ENCODE data around the gene SPEM3. TPM values are rescaled to one million over a fixed set of nuclear protein-coding genes. Genes with fewer than 3 reads are reported as not detected.

The SPEM3 gene
- total and polyA plus RNA-seq, 2 of the 4 experiments (the other 2 are of a cell fraction): not detected

DNA sequence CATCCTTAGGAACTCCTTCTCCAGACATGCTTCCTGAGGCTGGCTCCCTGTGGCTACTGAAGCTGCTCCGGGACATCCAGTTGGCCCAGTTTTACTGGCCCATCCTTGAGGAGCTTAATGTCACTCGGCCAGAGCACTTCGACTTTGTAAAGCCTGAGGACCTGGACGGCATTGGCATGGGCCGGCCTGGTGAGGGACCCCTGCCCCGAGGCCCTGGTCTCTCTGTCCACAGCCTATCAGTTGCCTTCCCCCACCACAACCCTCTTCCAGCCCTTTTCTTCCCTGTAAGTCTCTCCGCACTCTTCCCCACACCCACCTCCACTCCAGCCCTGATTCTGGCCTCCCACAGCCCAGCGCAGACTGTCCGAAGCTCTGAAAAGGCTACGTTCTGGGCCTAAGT is 45.8 kb upstream of the SPEM3 start (continued):
- TF ChIP-seq CHD1 (IDR thresholded peaks at IDR 0.05; ENCODE audit: low read depth, low read length) (no peak), POLR2A (IDR thresholded peaks at IDR 0.05; ENCODE audit: low read depth, low read length) (no peak), BHLHE40 (IDR thresholded peaks at IDR 0.05; ENCODE audit: low read depth, low read length) (no peak), NFE2L2 (IDR thresholded peaks at IDR 0.05; ENCODE audit: low read depth, low read length) (no peak)

DNA sequence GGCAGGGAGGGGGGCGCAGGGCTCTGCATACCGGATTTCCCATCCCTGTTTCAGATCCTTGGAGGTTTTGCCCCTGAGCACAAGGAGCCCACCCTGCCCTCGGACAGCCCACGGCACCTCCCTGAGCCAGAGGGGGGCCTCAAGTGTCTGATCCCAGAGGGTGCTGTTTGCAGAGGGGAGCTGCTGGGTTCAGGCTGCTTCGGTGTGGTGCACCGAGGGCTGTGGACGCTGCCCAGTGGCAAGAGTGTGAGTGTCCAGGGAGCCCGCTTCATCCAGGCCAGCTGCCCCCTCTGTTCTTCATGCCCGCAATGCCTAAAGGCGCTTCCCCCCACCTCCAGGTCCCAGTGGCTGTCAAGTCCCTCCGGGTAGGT is 45.3 kb upstream of the SPEM3 start:
- Histone ChIP-seq H4K8ac (ENCODE audit: low read depth in 2 of 2, low read length in 2 of 2) (no peak overlapping the region), H3K27me3 (ENCODE audit: control insufficient read depth, insufficient read depth, low read length) (peaks cover 26% of the 10 kb centered on the region), H3K36me3 (ENCODE audit: control insufficient read depth, insufficient read depth, low read length) (peaks cover 6% of the 10 kb centered on the region; the same call in 1 of the 2 replicates), H3K4me2 (ENCODE audit: low read depth, low read length) (no peak overlapping the region), H3K9me1 (ENCODE audit: insufficient read depth, low read length) (peaks cover 2% of the 10 kb centered on the region; the same call in 1 of the 2 replicates), H3K23ac (ENCODE audit: low read depth, low read length) (no peak overlapping the region; the same call in 1 of the 2 replicates), H4K91ac (ENCODE audit: insufficient read depth, low read depth, low read length) (no peak overlapping the region), H3K79me1 (ENCODE audit: low read depth in 1 of 2, low read length in 2 of 2) (no peaks in the 10 kb centered on the region), H3K4me1 (ENCODE audit: control insufficient read depth, insufficient read depth, low read length) (peaks cover 7% of the 10 kb centered on the region; the same call in 1 of the 2 replicates), H3K9ac (ENCODE audit: low read depth, low read length) (no peak overlapping the region), H3K18ac (ENCODE audit: low read depth, low read length) (no peak overlapping the region), H4K5ac (ENCODE audit: low read depth, low read length) (no peak overlapping the region), H2AFZ (replicated peaks; ENCODE audit: low read length, poor library complexity) (peak overlapping the region; percentile 89), H2AK9ac (replicated peaks; ENCODE audit: low read depth, low read length, poor library complexity) (no peak overlapping the region), H2AK5ac (ENCODE audit: low read depth, low read length) (no peak overlapping the region), H2BK15ac (ENCODE audit: low read depth, low read length) (no peak overlapping the region), H3K9me3 (ENCODE audit: control insufficient read depth, insufficient read depth, low read length) (peaks cover 8% of the 10 kb centered on the region; the same call in 1 of the 2 replicates), H2BK20ac (ENCODE audit: low read depth, low read length) (no peak overlapping the region), H3K27ac (ENCODE audit: insufficient read depth, low read length) (no peak overlapping the region), H3K14ac (replicated peaks; ENCODE audit: low read depth, low read length) (no peak overlapping the region), H4K20me1 (ENCODE audit: insufficient read depth, low read length) (no peaks in the 10 kb centered on the region), H3K4ac (ENCODE audit: low read depth, low read length) (no peak overlapping the region), H2BK120ac (ENCODE audit: low read depth, low read length) (no peak overlapping the region), H3K56ac (ENCODE audit: extremely low read depth, insufficient read depth, low read length) (no peak overlapping the region), H2BK5ac (ENCODE audit: low read depth, low read length, poor library complexity, severe bottlenecking) (no peak overlapping the region), H3K4me3 (ENCODE audit: insufficient read depth, low read depth, low read length) (no peak overlapping the region)
- intact Hi-C loops (cut with micrococcal nuclease): no loop called here
- CTCF ChIA-PET: no interaction called here
- in situ Hi-C loops (cut with MboI; ENCODE audit: low sequenced_read_pairs): no loop called here
- no TSS peak for BruUV-seq (replicated peaks)
- dilution Hi-C loops (cut with HindIII; ENCODE audit: low sequenced_read_pairs, unreplicated experiment): no loop called here
- 72% methylated on average over 7 of the region's 11 CpGs; no CpG with 5 or more reads in 1 of the 2 experiments for WGBS, 2 experiments (ENCODE audit: extremely low coverage in 2 of 2, insufficient read length in 1 of 2)
- POLR2A ChIA-PET (ENCODE audit: unreplicated experiment): no interaction called here
- ATAC-seq (ENCODE audit: low read depth) (no peak), DNase-seq (no peak)
- TF ChIP-seq, protein P1, sequence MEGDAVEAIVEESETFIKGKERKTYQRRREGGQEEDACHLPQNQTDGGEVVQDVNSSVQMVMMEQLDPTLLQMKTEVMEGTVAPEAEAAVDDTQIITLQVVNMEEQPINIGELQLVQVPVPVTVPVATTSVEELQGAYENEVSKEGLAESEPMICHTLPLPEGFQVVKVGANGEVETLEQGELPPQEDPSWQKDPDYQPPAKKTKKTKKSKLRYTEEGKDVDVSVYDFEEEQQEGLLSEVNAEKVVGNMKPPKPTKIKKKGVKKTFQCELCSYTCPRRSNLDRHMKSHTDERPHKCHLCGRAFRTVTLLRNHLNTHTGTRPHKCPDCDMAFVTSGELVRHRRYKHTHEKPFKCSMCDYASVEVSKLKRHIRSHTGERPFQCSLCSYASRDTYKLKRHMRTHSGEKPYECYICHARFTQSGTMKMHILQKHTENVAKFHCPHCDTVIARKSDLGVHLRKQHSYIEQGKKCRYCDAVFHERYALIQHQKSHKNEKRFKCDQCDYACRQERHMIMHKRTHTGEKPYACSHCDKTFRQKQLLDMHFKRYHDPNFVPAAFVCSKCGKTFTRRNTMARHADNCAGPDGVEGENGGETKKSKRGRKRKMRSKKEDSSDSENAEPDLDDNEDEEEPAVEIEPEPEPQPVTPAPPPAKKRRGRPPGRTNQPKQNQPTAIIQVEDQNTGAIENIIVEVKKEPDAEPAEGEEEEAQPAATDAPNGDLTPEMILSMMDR (conservative IDR thresholded peaks at IDR 0.05; ENCODE audit: low read depth, low read length): no peak
- TF ChIP-seq CHD1 (IDR thresholded peaks at IDR 0.05; ENCODE audit: low read depth, low read length) (no peak), MAFK (IDR thresholded peaks at IDR 0.05; ENCODE audit: low read depth, low read length) (no peak), RCOR1 (IDR thresholded peaks at IDR 0.05; ENCODE audit: insufficient replicate concordance, low read length) (no peak), BHLHE40 (IDR thresholded peaks at IDR 0.05; ENCODE audit: low read depth, low read length) (no peak), MAZ (IDR thresholded peaks at IDR 0.05; ENCODE audit: borderline replicate concordance, low read depth, low read length) (no peak), RAD21 (IDR thresholded peaks at IDR 0.05; ENCODE audit: low read length) (no peak), RFX5 (IDR thresholded peaks at IDR 0.05; ENCODE audit: low read depth, low read length) (no peak), NFE2L2 (IDR thresholded peaks at IDR 0.05; ENCODE audit: low read depth, low read length) (no peak), CEBPB (IDR thresholded peaks at IDR 0.05; ENCODE audit: low read depth, low read length) (no peak), MXI1 (IDR thresholded peaks at IDR 0.05; ENCODE audit: borderline replicate concordance, low read depth, low read length) (no peak)
- TF ChIP-seq, protein P2, sequence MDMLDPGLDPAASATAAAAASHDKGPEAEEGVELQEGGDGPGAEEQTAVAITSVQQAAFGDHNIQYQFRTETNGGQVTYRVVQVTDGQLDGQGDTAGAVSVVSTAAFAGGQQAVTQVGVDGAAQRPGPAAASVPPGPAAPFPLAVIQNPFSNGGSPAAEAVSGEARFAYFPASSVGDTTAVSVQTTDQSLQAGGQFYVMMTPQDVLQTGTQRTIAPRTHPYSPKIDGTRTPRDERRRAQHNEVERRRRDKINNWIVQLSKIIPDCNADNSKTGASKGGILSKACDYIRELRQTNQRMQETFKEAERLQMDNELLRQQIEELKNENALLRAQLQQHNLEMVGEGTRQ (IDR thresholded peaks at IDR 0.05; ENCODE audit: low read depth, low read length): no peak
- TF ChIP-seq, protein P3, sequence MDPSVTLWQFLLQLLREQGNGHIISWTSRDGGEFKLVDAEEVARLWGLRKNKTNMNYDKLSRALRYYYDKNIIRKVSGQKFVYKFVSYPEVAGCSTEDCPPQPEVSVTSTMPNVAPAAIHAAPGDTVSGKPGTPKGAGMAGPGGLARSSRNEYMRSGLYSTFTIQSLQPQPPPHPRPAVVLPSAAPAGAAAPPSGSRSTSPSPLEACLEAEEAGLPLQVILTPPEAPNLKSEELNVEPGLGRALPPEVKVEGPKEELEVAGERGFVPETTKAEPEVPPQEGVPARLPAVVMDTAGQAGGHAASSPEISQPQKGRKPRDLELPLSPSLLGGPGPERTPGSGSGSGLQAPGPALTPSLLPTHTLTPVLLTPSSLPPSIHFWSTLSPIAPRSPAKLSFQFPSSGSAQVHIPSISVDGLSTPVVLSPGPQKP (IDR thresholded peaks at IDR 0.05; ENCODE audit: borderline replicate concordance, low read depth, low read length): no peak
